Measurements from ENCODE around the gene FBXL19.

FBXL19 gene

GRCh38 chr16:30895627-30896260, 27.6 kb upstream of the FBXL19 start:
- no peak for DNase-seq

- no peak for DNase-seq
Measured at GRCh38 chr16:30896261-30896888, 27.0 kb upstream of the FBXL19 start, which contains the start of gene CTF1. Gene CTF1, plus strand, starts transcription at chr16:30896614. Its CDS starts 30 bp downstream, at chr16:30896644.

GRCh38 chr16:30896889-30897733, 26.3 kb upstream of the FBXL19 start:
- DNase-seq: peak; percentile 73

GRCh38 chr16:30899794-30900193, 23.6 kb upstream of the FBXL19 start:
- no peak for DNase-seq

- no peak for DNase-seq
Measured at GRCh38 chr16:30900588-30900987, 22.8 kb upstream of the FBXL19 start.

- no peak for DNase-seq
Measured at GRCh38 chr16:30901201-30902028, 22.0 kb upstream of the FBXL19 start.

GRCh38 chr16:30902029-30902972, 21.1 kb upstream of the FBXL19 start:
- DNase-seq: peak; percentile 54

GRCh38 chr16:30903002-30903401, 20.4 kb upstream of the FBXL19 start:
- no peak for DNase-seq

- no peak for DNase-seq
Measured at GRCh38 chr16:30903596-30903995, 19.8 kb upstream of the FBXL19 start.

GRCh38 chr16:30904114-30904780, 19.1 kb upstream of the FBXL19 start:
- DNase-seq: no peak

GRCh38 chr16:30907064-30907463, 16.3 kb upstream of the FBXL19 start:
- DNase-seq: no peak

- DNase-seq: no peak
Measured at GRCh38 chr16:30910427-30911029, 12.8 kb upstream of the FBXL19 start.

- no peak for DNase-seq
Measured at GRCh38 chr16:30912794-30913412, 10.5 kb upstream of the FBXL19 start.

GRCh38 chr16:30914830-30915229, 8.5 kb upstream of the FBXL19 start:
- DNase-seq: no peak

GRCh38 chr16:30918614-30919013, 4.8 kb upstream of the FBXL19 start:
- DNase-seq: no peak

GRCh38 chr16:30920891-30921290, 2.5 kb upstream of the FBXL19 start:
- no peak for DNase-seq

- DNase-seq: no peak
Measured at GRCh38 chr16:30921459-30921747, 2.0 kb upstream of the FBXL19 start.

- peak; percentile 91 for DNase-seq
Measured at GRCh38 chr16:30921748-30922419, 1.5 kb upstream of the FBXL19 start.

- DNase-seq: peak; percentile 100
Measured at GRCh38 chr16:30922420-30922959, 882 bp upstream of the FBXL19 start.
